HepG2 (cell line): ENCODE data around the gene MRFAP1. TPM values are rescaled to one million over a fixed set of nuclear protein-coding genes. Genes with fewer than 3 reads are reported as not detected.

Experiments
- ATF2 ChIP-seq: sonication (generic); formaldehyde crosslinking; IDR thresholded peaks from 2 replicates; pipeline ENCODE4 v1.4.0; 2020; ENCODE audit warnings: missing genetic modification reagents
- CBX5 ChIP-seq: sonication (generic); formaldehyde crosslinking; IDR thresholded peaks from 2 replicates; pipeline ENCODE4 v1.4.0; 2020; ENCODE audit warnings: missing genetic modification reagents, borderline replicate concordance
- ETS1 ChIP-seq: sonication (generic); formaldehyde crosslinking; IDR thresholded peaks from 2 replicates; pipeline ENCODE4 v1.4.0; 2020; ENCODE audit warnings: missing genetic modification reagents
- GATAD1 ChIP-seq: IDR thresholded peaks from 2 replicates; pipeline ENCODE4 v1.6.1; 2016; ENCODE audit warnings: missing genetic modification reagents, missing compliant biosample characterization
- HDAC1 ChIP-seq: sonication (generic); formaldehyde crosslinking; IDR thresholded peaks from 2 replicates; pipeline ENCODE4 v1.5.1; 2020; ENCODE audit warnings: mild to moderate bottlenecking, missing genetic modification reagents
- KAT8 ChIP-seq: IDR thresholded peaks from 2 replicates; pipeline ENCODE4 v1.6.1; 2016; ENCODE audit warnings: missing genetic modification reagents, missing compliant biosample characterization
- SKI ChIP-seq: fragments of 450-650 bp; IDR thresholded peaks from one replicate; pipeline ENCODE4 v1.6.1; 2018; ENCODE audit warnings: mild to moderate bottlenecking; ENCODE audit not compliant: partially characterized antibody
- TBX3 ChIP-seq: fragments of 450-650 bp; IDR thresholded peaks from 2 replicates; pipeline ENCODE4 v1.6.1; 2017; ENCODE audit warnings: antibody characterized with exemption, mild to moderate bottlenecking, inconsistent platforms, borderline replicate concordance
- ZNF33B ChIP-seq: sonication (generic); formaldehyde crosslinking; IDR thresholded peaks from 2 replicates; pipeline ENCODE4 v1.5.1; 2020; ENCODE audit warnings: mild to moderate bottlenecking, missing genetic modification reagents
- ZNF414 ChIP-seq: sonication (generic); formaldehyde crosslinking; IDR thresholded peaks from 2 replicates; pipeline ENCODE4 v1.5.0; 2020; ENCODE audit warnings: missing genetic modification reagents
- ZNF646 ChIP-seq: sonication (generic); formaldehyde crosslinking; IDR thresholded peaks from 2 replicates; pipeline ENCODE4 v1.9.0; 2021; ENCODE audit warnings: mild to moderate bottlenecking, missing genetic modification reagents
- ZSCAN21 ChIP-seq: sonication (generic); formaldehyde crosslinking; IDR thresholded peaks from 2 replicates; pipeline ENCODE4 v1.8.0; 2022; ENCODE audit warnings: mild to moderate bottlenecking, missing genetic modification reagents, moderate library complexity, borderline replicate concordance
- polyA plus RNA-seq, 8 experiments: library from polyadenylated mRNA; depleted of rRNA in 3 of 8; stranded (reverse) in 7 of 8; unstranded in 1 of 8; fragments of >200 nt; fragmentation: Illumina TruSeq in 4 of 8; extraction: Trizol in 4 of 8; gene quantifications; 2 replicates each; pipeline versions ENCODE4 v1.2.1 to v1.2.3, GENCODE V29; 2011 to 2016; ENCODE audit warnings: low read depth in 4 of 8, missing spikeins in 1 of 8, mixed read lengths in 1 of 8; ENCODE audit not compliant: insufficient read depth in 1 of 8
- total RNA-seq, 5 experiments: library from RNA; depleted of rRNA; stranded (reverse); fragments of >200 nt; fragmentation: Illumina TruSeq; extraction: Trizol; gene quantifications; 2 replicates each; pipeline ENCODE4 v1.2.3, GENCODE V29; 2016; ENCODE audit warnings: low read depth in 1 of 5
- TF ChIP-seq, protein P1 (sequence below): sonication (generic); formaldehyde crosslinking; IDR thresholded peaks from 2 replicates; pipeline ENCODE4 v1.5.0; 2020; ENCODE audit warnings: mild to moderate bottlenecking, missing genetic modification reagents, moderate library complexity
- TF ChIP-seq, protein P2 (sequence below): sonication (generic); formaldehyde crosslinking; IDR thresholded peaks from 2 replicates; pipeline ENCODE4 v1.8.0; 2022; ENCODE audit warnings: missing genetic modification reagents, mild to moderate bottlenecking, borderline replicate concordance
- TF ChIP-seq, protein P3 (sequence below): IDR thresholded peaks from 2 replicates; pipeline ENCODE4 v1.6.1; 2016; ENCODE audit warnings: low read depth, borderline replicate concordance

MRFAP1 gene
- total and polyA plus RNA-seq, 2 of the 13 experiments (the other 11 are each of a cell fraction or from before 2014, with no cell fraction given): 112 to 158 TPM

GRCh38 chr4:6674500-6675149 is 34.1 kb downstream of the MRFAP1 start (continued):
- TF ChIP-seq, protein P1, sequence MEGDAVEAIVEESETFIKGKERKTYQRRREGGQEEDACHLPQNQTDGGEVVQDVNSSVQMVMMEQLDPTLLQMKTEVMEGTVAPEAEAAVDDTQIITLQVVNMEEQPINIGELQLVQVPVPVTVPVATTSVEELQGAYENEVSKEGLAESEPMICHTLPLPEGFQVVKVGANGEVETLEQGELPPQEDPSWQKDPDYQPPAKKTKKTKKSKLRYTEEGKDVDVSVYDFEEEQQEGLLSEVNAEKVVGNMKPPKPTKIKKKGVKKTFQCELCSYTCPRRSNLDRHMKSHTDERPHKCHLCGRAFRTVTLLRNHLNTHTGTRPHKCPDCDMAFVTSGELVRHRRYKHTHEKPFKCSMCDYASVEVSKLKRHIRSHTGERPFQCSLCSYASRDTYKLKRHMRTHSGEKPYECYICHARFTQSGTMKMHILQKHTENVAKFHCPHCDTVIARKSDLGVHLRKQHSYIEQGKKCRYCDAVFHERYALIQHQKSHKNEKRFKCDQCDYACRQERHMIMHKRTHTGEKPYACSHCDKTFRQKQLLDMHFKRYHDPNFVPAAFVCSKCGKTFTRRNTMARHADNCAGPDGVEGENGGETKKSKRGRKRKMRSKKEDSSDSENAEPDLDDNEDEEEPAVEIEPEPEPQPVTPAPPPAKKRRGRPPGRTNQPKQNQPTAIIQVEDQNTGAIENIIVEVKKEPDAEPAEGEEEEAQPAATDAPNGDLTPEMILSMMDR (CRISPR knock-in tag): peak; percentile 76
- TF ChIP-seq GATAD1 (CRISPR knock-in tag) (0 out of 2 replicates have a peak, but pooled peaks have one; percentile 38), ATF2 (CRISPR knock-in tag) (no peak), ZNF646 (CRISPR knock-in tag) (no peak), TBX3 (0 out of 2 replicates have a peak, but pooled peaks have one; percentile 32), ZNF33B (no peak), ZSCAN21 (CRISPR knock-in tag) (no peak), ETS1 (peak; percentile 34; the same call in 1 of the 2 replicates), ZNF414 (0 out of 2 replicates have a peak, but pooled peaks have one; percentile 59), CBX5 (no peak), SKI (no peak), HDAC1 (CRISPR knock-in tag) (0 out of 2 replicates have a peak, but pooled peaks have one; percentile 4), KAT8 (CRISPR knock-in tag) (0 out of 2 replicates have a peak, but pooled peaks have one; percentile 21)
- TF ChIP-seq, protein P2, sequence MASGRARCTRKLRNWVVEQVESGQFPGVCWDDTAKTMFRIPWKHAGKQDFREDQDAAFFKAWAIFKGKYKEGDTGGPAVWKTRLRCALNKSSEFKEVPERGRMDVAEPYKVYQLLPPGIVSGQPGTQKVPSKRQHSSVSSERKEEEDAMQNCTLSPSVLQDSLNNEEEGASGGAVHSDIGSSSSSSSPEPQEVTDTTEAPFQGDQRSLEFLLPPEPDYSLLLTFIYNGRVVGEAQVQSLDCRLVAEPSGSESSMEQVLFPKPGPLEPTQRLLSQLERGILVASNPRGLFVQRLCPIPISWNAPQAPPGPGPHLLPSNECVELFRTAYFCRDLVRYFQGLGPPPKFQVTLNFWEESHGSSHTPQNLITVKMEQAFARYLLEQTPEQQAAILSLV (CRISPR knock-in tag): no peak
- TF ChIP-seq, protein P3, sequence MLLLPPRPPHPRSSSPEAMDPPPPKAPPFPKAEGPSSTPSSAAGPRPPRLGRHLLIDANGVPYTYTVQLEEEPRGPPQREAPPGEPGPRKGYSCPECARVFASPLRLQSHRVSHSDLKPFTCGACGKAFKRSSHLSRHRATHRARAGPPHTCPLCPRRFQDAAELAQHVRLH: peak; percentile 75; the same call in 1 of the 2 replicates
